Limb (tissue), 2 donors: Measurements from ENCODE around the gene ARL5B.

Experiments
- DNase-seq, 2 donors: peaks; one replicate each; pipeline ENCODE4 v3.0.0-alpha.2; 2016; ENCODE audit errors: extremely low spot score in 2 of 2

ARL5B gene

DNA sequence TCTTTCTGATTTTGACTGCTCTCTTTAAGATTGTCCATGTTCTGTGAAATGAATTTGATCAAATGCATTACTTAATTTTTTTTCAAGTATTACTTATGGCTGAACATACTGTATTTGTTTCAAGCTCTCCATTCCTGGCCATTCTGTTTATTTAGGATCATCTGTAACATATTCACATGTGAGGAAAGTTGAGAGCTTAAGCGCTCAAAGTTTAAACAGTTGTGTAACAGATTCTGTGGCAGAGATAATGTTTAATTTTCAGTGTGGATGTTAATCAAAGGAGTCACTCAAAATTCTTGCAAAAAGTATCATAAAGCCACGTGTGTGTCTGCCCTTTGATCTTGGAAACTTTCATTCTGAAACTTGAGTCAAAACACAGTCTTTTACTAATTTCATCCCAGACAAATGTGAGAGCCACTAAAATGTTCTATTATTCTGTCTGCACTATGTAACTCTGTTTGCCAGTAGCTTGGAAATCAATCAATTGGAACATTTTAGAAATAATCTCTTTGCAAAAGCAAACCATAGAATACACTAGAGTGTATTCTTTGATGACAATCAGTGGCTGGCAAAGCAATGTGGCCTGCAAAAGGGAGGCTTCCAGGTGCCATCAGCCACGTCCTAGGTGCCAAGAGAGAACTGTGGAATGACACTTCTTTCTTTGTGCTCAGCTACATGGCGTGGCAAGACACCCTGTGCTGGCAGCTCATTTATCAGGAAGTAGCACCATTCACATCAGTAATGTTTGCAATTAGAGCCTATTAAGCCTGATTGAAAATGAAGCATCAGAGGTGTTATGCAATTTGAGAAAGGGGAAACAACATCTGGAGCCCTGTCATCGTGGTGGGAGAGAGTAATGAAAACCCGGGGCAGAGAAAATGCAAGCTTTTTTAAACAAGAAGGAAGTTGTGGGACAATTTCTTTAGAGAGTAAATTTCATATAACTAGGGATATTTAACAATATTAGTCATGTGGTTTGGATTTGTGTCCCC lies 40.9 kb downstream of the ARL5B start:
- no peak for DNase-seq

DNA sequence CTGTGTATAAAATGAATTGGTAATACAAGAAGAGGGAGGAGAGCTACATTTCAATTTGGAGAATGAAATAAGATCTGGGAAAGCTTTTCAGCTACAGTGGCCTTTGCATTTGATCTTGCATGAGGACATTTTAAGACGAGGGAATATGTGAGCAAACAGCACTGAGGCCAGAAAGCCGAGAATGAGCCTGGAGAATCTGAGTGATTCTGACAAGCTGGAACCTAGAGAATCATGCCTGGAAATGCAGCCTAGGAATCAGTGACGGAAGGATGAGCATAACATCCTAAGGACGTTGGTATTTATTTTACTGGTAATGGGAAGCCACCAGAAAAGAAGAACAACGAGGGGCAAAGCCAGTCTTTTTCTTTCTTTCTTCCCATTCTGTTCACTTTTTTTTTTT lies 44.3 kb downstream of the ARL5B start:
- DNase-seq: no peak

DNA sequence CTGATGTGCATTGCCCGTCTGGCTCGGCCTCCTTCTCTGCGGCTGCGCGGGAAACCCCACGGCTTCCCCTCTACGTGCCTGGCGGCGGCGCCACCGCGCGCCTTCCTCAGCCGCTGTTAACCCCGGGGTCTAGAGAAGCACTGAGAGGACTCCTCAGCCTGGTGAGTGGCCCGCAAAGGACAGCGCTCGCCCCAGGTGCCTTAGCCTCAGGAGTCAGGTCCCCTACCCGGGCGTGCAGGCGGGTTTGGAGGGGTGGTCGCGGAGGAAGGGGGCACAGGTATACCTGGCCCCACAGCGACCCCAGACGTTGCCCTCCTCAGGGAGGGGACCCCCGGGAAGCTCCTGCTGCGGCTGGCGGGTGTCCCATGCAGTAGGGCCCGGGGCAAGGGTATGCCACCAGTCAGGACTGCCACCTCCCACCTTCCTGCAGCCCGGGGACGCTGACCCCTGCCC lies 51.0 kb downstream of the ARL5B start:
- DNase-seq: no peak

DNA sequence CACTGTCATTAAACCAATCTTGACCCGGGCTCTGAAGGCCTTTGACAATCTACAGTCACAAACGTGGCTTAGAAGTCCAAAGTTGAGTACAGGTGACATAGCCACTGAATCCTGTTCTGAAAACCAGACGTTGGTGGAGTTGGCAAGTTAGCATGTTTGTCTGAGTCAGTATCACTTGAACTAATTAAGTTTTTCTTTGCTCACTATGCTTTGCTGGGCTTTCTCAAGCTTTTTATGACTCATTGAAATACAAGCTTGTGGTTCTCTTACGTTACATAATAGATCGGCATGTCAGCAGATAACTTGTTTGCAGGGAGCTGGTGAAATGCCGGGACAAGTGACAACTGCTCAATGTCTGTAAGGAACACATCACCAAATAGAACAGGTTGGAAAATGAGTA lies 53.8 kb downstream of the ARL5B start:
- no peak for DNase-seq

DNA sequence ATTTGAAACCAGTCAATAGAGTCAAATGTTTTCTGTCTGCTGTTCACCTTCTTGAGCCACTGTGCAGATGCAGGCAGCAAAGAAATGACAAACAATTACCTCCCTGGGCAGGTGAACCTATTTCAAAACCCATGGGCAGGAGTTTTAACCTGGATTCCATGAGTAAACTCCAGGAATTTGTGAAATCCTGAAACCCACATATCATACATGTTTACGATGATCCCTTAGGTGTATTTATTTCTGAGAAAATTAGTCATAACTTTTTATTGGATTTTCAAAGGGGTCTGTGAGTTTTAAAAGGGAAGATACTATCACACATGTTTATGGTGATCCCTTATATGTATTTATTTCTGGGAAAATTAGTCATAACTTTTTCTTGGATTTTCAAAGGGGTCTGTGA lies 59.8 kb downstream of the ARL5B start:
- no peak for DNase-seq

DNA sequence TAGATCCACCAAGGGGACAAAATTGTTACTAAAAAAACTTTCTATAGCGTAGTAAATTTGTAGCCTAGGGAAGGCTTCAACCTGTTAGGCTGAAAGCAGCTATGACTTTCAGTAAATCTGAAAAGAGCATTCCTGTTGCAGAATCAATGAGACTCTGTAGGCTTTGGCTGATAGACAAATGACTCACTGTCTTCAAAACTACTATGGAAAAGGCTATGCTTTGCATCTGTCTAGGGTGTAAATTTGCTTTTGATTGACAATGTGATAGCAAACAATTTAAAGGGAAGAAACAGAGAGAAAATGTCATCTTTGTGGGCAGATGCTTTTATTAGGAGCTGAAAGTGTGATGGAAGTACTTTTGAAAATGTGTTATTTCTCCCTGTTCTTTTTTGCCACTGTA lies 60.6 kb downstream of the ARL5B start:
- DNase-seq: no peak

DNA sequence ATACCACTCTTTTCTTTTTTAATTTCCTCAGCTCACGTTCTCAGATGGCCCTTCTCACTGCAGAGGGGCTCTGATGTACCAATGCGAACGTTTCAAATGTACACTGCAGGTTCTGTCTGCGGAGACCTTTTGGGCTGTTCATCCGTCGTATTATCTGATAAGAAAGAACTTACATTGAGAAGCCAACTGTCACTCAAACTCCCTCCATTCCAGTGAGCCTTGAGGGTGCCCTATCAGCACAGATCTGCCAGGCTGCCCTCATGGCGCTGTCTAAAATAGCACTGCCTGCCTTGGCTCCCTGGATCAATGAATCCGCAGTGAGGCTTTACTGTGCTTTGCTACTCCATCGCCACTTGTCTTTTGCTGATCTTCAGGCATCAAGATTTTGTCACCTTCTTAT lies 61.8 kb downstream of the ARL5B start:
- no peak for DNase-seq

DNA sequence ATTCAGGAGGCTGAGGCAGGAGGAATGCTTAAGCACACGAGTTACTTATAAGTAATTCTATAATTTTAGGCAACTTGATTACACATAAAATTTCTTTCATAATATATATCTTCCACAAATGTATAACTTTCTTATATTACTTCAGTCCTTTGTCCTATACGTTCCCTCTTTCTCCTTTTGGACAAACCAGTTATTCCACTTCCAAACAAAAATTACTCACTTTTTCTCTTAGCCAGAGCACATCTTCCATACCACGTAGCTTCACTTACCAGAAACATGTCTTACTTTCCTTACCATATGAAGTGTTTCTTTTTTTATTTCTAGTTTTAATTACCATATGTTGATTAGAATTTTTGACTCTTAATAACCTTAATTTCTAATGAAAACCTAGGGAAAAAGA lies 64.6 kb downstream of the ARL5B start:
- no peak for DNase-seq
